Neural progenitor cell (in vitro differentiated cells): Measurements from ENCODE around the gene MRGPRX2. TPM values are rescaled to one million over a fixed set of nuclear protein-coding genes. Genes with fewer than 3 reads are reported as not detected.

Experiments used
- DNase-seq: peaks from one replicate; pipeline ENCODE4 v3.0.0-alpha.2; 2016; ENCODE audit warnings: low spot score
- H2AFZ ChIP-seq: fragments of 200-600 bp; sonication (generic); replicated peaks from 2 replicates; pipeline ENCODE4 v1.6.1; 2016; ENCODE audit warnings: antibody characterized with exemption
- H3F3A ChIP-seq: fragments of 200-600 bp; sonication (generic); 2 replicates; pipeline ENCODE4 v1.6.1; 2016; ENCODE audit warnings: antibody characterized with exemption, low read depth
- H3K27ac ChIP-seq: fragments of 200-600 bp; sonication (generic); 2 replicates; pipeline ENCODE4 v1.5.1; 2016; ENCODE audit warnings: mild to moderate bottlenecking
- H3K27me3 ChIP-seq: fragments of 200-600 bp; sonication (generic); 2 replicates; pipeline ENCODE4 v1.6.1; 2016; ENCODE audit warnings: mild to moderate bottlenecking, moderate library complexity
- H3K36me3 ChIP-seq: fragments of 200-600 bp; sonication (generic); 2 replicates; pipeline ENCODE4 v1.5.1; 2016
- H3K4me1 ChIP-seq: fragments of 200-600 bp; sonication (generic); 2 replicates; pipeline ENCODE4 v1.6.1; 2016; ENCODE audit warnings: mixed run types
- H3K4me2 ChIP-seq: fragments of 200-600 bp; sonication (generic); 2 replicates; pipeline ENCODE4 v1.6.1; 2016
- H3K4me3 ChIP-seq: fragments of 200-600 bp; sonication (generic); 2 replicates; pipeline ENCODE4 v1.5.1; 2016
- H3K79me2 ChIP-seq: fragments of 200-600 bp; sonication (generic); 2 replicates; pipeline ENCODE4 v1.6.1; 2016; ENCODE audit warnings: low read depth
- H3K9ac ChIP-seq: fragments of 200-600 bp; sonication (generic); 2 replicates; pipeline ENCODE4 v1.6.1; 2016
- H3K9me3 ChIP-seq: fragments of 200-600 bp; sonication (generic); 2 replicates; pipeline ENCODE4 v1.5.1; 2016; ENCODE audit warnings: low read depth
- H4K20me1 ChIP-seq: fragments of 200-600 bp; sonication (generic); 2 replicates; pipeline ENCODE4 v1.6.1; 2016; ENCODE audit warnings: low read depth
- H3K27ac Mint-ChIP-seq: 3 replicates; pipeline ENCODE4 v1.8.0; 2021; ENCODE audit warnings: mixed read lengths
- H3K27me3 Mint-ChIP-seq: 2 replicates; pipeline ENCODE4 v1.8.0; 2022; ENCODE audit warnings: low read depth, mild to moderate bottlenecking, inconsistent platforms, moderate library complexity, mixed read lengths; ENCODE audit not compliant: insufficient read depth
- H3K36me3 Mint-ChIP-seq: 3 replicates; pipeline ENCODE4 v1.8.0; 2021; ENCODE audit warnings: mixed read lengths
- H3K4me1 Mint-ChIP-seq: 3 replicates; pipeline ENCODE4 v1.8.0; 2021; ENCODE audit warnings: mixed read lengths
- H3K4me3 Mint-ChIP-seq: 3 replicates; pipeline ENCODE4 v1.8.0; 2021; ENCODE audit warnings: mild to moderate bottlenecking, moderate library complexity, mixed read lengths
- H3K9me3 Mint-ChIP-seq: 3 replicates; pipeline ENCODE4 v1.8.0; 2020; ENCODE audit warnings: mixed read lengths
- CTCF ChIP-seq: fragments of 200-600 bp; sonication (generic); IDR thresholded peaks from 2 replicates; pipeline ENCODE4 v1.5.1; 2017; ENCODE audit warnings: antibody characterized with exemption, mild to moderate bottlenecking
- EZH2 ChIP-seq: fragments of 200-600 bp; sonication (generic); IDR thresholded peaks from 2 replicates; pipeline ENCODE4 v1.6.1; 2017; ENCODE audit warnings: antibody characterized with exemption, mild to moderate bottlenecking, moderate library complexity
- EZH2phosphoT487 ChIP-seq: fragments of 200-600 bp; sonication (generic); IDR thresholded peaks from 2 replicates; pipeline ENCODE4 v1.6.1; 2017; ENCODE audit warnings: antibody characterized with exemption
- total RNA-seq: library from RNA; depleted of rRNA; stranded (reverse); fragments of >200 nt; gene quantifications from 2 replicates; pipeline ENCODE4 v1.2.3, GENCODE V29; 2015; ENCODE audit warnings: low replicate concordance

The MRGPRX2 gene
- total RNA-seq, 1 donor from 2014 or later, result not detected

GRCh38 chr11:19080579-19080993, 20.1 kb upstream of the MRGPRX2 start:
- H3K27me3 ChIP-seq, result no peaks in the 10 kb centered on the region
- no peak overlapping the region for H3K27ac Mint-ChIP-seq
- H3K27ac ChIP-seq, result no peak overlapping the region
- no peaks in the 10 kb centered on the region for H3K36me3 Mint-ChIP-seq
- H2AFZ ChIP-seq, result no peak overlapping the region
- H3K9me3 Mint-ChIP-seq, result no peaks in the 10 kb centered on the region
- no peaks in the 10 kb centered on the region for H3F3A ChIP-seq
- no peak overlapping the region for H3K4me3 ChIP-seq
- no peak for TF ChIP-seq EZH2
- no peak for TF ChIP-seq EZH2phosphoT487
- TF ChIP-seq CTCF, result no peak
- no peaks in the 10 kb centered on the region for H4K20me1 ChIP-seq
- H3K4me2 ChIP-seq, result no peak overlapping the region
- no peaks in the 10 kb centered on the region for H3K4me1 ChIP-seq
- H3K27me3 Mint-ChIP-seq, result peaks cover 6% of the 10 kb centered on the region
- H3K79me2 ChIP-seq, result no peaks in the 10 kb centered on the region
- no peak overlapping the region for H3K4me3 Mint-ChIP-seq
- DNase-seq, result no peak
- H3K9me3 ChIP-seq, result no peaks in the 10 kb centered on the region
- no peak overlapping the region for H3K9ac ChIP-seq
- no peaks in the 10 kb centered on the region for H3K36me3 ChIP-seq
- H3K4me1 Mint-ChIP-seq, result no peaks in the 10 kb centered on the region

GRCh38 chr11:19079643-19080440, 19.3 kb upstream of the MRGPRX2 start:
- H3K4me1 ChIP-seq, result no peaks in the 10 kb centered on the region
- no peak overlapping the region for H3K4me3 ChIP-seq
- H3F3A ChIP-seq, result no peaks in the 10 kb centered on the region
- no peaks in the 10 kb centered on the region for H3K79me2 ChIP-seq
- H4K20me1 ChIP-seq, result no peaks in the 10 kb centered on the region
- no peaks in the 10 kb centered on the region for H3K9me3 ChIP-seq
- H3K36me3 Mint-ChIP-seq, result no peaks in the 10 kb centered on the region
- H3K9ac ChIP-seq, result no peak overlapping the region
- DNase-seq, result no peak
- H3K27me3 ChIP-seq, result no peaks in the 10 kb centered on the region
- no peak overlapping the region for H2AFZ ChIP-seq
- H3K4me1 Mint-ChIP-seq, result no peaks in the 10 kb centered on the region
- TF ChIP-seq EZH2, result no peak
- TF ChIP-seq EZH2phosphoT487, result no peak
- TF ChIP-seq CTCF, result no peak
- H3K36me3 ChIP-seq, result no peaks in the 10 kb centered on the region
- H3K9me3 Mint-ChIP-seq, result no peaks in the 10 kb centered on the region
- H3K4me3 Mint-ChIP-seq, result no peak overlapping the region
- peaks cover 6% of the 10 kb centered on the region for H3K27me3 Mint-ChIP-seq
- no peak overlapping the region for H3K27ac Mint-ChIP-seq
- no peak overlapping the region for H3K27ac ChIP-seq
- no peak overlapping the region for H3K4me2 ChIP-seq

GRCh38 chr11:19077965-19078364, 17.4 kb upstream of the MRGPRX2 start:
- TF ChIP-seq EZH2phosphoT487, result no peak
- TF ChIP-seq CTCF, result no peak
- TF ChIP-seq EZH2, result no peak
- H3K27me3 Mint-ChIP-seq, result peaks cover 7% of the 10 kb centered on the region
- H3K4me3 ChIP-seq, result no peak overlapping the region
- H3K4me1 Mint-ChIP-seq, result no peaks in the 10 kb centered on the region
- no peaks in the 10 kb centered on the region for H3K36me3 ChIP-seq
- no peaks in the 10 kb centered on the region for H3K9me3 Mint-ChIP-seq
- H3F3A ChIP-seq, result no peaks in the 10 kb centered on the region
- no peaks in the 10 kb centered on the region for H3K27me3 ChIP-seq
- no peaks in the 10 kb centered on the region for H3K9me3 ChIP-seq
- H3K9ac ChIP-seq, result no peak overlapping the region
- no peaks in the 10 kb centered on the region for H3K36me3 Mint-ChIP-seq
- no peak overlapping the region for H3K27ac ChIP-seq
- H3K79me2 ChIP-seq, result no peaks in the 10 kb centered on the region
- H3K4me3 Mint-ChIP-seq, result no peak overlapping the region
- no peaks in the 10 kb centered on the region for H4K20me1 ChIP-seq
- no peak overlapping the region for H2AFZ ChIP-seq
- DNase-seq, result no peak
- no peaks in the 10 kb centered on the region for H3K4me1 ChIP-seq
- H3K27ac Mint-ChIP-seq, result no peak overlapping the region
- no peak overlapping the region for H3K4me2 ChIP-seq
